Sigmoid colon (tissue), 7 donors: Measurements from ENCODE around the gene PLCE1. TPM values are rescaled to one million over a fixed set of nuclear protein-coding genes. Genes with fewer than 3 reads are reported as not detected.
"Not testable (repeated sequence)": the region's sequence is repeated elsewhere in the genome, so short reads cannot be mapped to it uniquely, and the experiment has no call there.

ENCODE experiments used
- DNase-seq: peaks from one replicate; pipeline ENCODE4 v3.0.0-alpha.2; 2019
- H3K27ac ChIP-seq, 4 donors: fragments of 200-600 bp; sonication (generic); one replicate each; pipeline ENCODE4 v1.5.1; 2016 to 2019; ENCODE audit warnings: mild to moderate bottlenecking in 1 of 4
- H3K27me3 ChIP-seq, 3 donors: fragments of 200-600 bp; sonication (generic); one replicate each; pipeline ENCODE4 v1.5.1; 2019; ENCODE audit warnings: mild to moderate bottlenecking in 1 of 3
- H3K36me3 ChIP-seq, 4 donors: fragments of 200-600 bp; sonication (generic); one replicate each; pipeline ENCODE4 v1.5.1; 2016 to 2019
- H3K4me1 ChIP-seq, 4 donors: fragments of 200-600 bp; sonication (generic); one replicate each; pipeline ENCODE4 v1.5.1; 2017 to 2019
- H3K4me3 ChIP-seq, 4 donors: fragments of 200-600 bp; sonication (generic); one replicate each; pipeline ENCODE4 v1.5.1; 2017 to 2019; ENCODE audit warnings: mild to moderate bottlenecking in 2 of 4, moderate library complexity in 1 of 4
- H3K9me3 ChIP-seq, 4 donors: fragments of 200-600 bp in 3 of 4; sonication (generic) in 3 of 4; one replicate each; pipeline versions ENCODE4 v1.5.1 to v1.6.1; 2013 to 2019
- EP300 ChIP-seq, 4 donors: sonication (generic); formaldehyde crosslinking; IDR thresholded peaks; one replicate each; pipeline ENCODE4 v1.6.1; 2017; ENCODE audit warnings: antibody characterized with exemption in 4 of 4
- POLR2A ChIP-seq, 2 donors: fragments of 450-650 bp; IDR thresholded peaks; one replicate each; pipeline ENCODE4 v1.6.1; 2016; ENCODE audit warnings: antibody characterized with exemption in 2 of 2, mild to moderate bottlenecking in 2 of 2, moderate library complexity in 2 of 2
- POLR2AphosphoS5 ChIP-seq, 4 donors: sonication (generic); formaldehyde crosslinking; IDR thresholded peaks; one replicate each; pipeline ENCODE4 v1.6.1; 2017; ENCODE audit warnings: antibody characterized with exemption in 4 of 4
- WGBS, 2 donors: extraction: QIAGEN DNeasy Blood & Tissue Kit; methylation state at CpG; one replicate each; pipeline ENCODE4 v1.1.7; 2013; 5-methylcytosine and 5-hydroxymethylcytosine counted together
- intact Hi-C: fragments of 100-400 bp; cut with DNase I; formaldehyde crosslinking; loops from one replicate; pipeline ENCODE4 v1.15.1; 2023
- polyA plus RNA-seq, 3 donors: library from polyadenylated mRNA; stranded (reverse); fragments of 200-250 nt; gene quantifications; one replicate each; pipeline ENCODE4 v1.2.3, GENCODE V29; 2013
- total RNA-seq, 4 donors: library from RNA; depleted of rRNA; stranded (reverse); fragments of >200 nt; gene quantifications; one replicate each; pipeline ENCODE4 v1.1.0, GENCODE V29; 2016
- TF ChIP-seq, protein P1 (sequence below), 4 experiments: fragments of 450-650 bp in 3 of 4; fragments of 200-600 bp in 1 of 4; IDR thresholded peaks; one replicate each; pipeline ENCODE4 v1.5.1; 2016 to 2019; ENCODE audit warnings: antibody characterized with exemption in 4 of 4, mild to moderate bottlenecking in 3 of 4, moderate library complexity in 2 of 4
- donor health status: healthy with polysubstance abuse.
- donor health status: Bipolar disorder and iron deficiency.
- donor health status: healthy.

The PLCE1 gene
- total and polyA plus RNA-seq, 7 donors, result 6.0 to 12.4 (median 8.1) TPM

DNA sequence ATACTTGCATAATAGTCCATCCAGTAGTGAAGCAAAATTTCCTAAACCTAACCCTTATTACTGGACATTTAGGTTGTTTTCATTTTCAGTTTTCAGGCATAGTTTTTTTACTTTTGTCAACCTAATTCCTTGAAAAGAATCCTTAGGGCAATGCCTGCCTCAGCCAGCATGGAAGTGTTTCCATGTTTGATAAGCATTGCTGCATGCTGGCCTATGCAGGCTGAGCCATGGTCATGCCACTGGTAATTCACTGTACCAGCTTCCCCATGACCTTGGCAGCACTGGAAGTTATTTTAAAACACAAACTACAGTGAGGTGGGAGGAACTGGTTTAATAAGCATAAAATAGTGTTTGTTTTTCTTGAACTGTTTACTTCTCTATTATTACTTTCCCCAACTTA is 27.8 kb upstream of the PLCE1 start:
- no peak overlapping the region for H3K27ac ChIP-seq
- TF ChIP-seq POLR2AphosphoS5 (IDR thresholded peaks at IDR 0.05) (no peak), POLR2A (IDR thresholded peaks at IDR 0.05) (no peak), EP300 (IDR thresholded peaks at IDR 0.05) (no peak)
- TF ChIP-seq, protein P1, sequence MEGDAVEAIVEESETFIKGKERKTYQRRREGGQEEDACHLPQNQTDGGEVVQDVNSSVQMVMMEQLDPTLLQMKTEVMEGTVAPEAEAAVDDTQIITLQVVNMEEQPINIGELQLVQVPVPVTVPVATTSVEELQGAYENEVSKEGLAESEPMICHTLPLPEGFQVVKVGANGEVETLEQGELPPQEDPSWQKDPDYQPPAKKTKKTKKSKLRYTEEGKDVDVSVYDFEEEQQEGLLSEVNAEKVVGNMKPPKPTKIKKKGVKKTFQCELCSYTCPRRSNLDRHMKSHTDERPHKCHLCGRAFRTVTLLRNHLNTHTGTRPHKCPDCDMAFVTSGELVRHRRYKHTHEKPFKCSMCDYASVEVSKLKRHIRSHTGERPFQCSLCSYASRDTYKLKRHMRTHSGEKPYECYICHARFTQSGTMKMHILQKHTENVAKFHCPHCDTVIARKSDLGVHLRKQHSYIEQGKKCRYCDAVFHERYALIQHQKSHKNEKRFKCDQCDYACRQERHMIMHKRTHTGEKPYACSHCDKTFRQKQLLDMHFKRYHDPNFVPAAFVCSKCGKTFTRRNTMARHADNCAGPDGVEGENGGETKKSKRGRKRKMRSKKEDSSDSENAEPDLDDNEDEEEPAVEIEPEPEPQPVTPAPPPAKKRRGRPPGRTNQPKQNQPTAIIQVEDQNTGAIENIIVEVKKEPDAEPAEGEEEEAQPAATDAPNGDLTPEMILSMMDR (IDR thresholded peaks at IDR 0.05), result no peak
- intact Hi-C loops, result no loop called here

GRCh38 chr10:93967756-93968155 is 26.0 kb upstream of the PLCE1 start:
- no peak for DNase-seq
- Histone ChIP-seq H3K27me3 (no peaks in the 10 kb centered on the region), H3K9me3 (no peaks in the 10 kb centered on the region), H3K36me3 (no peaks in the 10 kb centered on the region), H3K4me1 (no peaks in the 10 kb centered on the region), H3K27ac (no peak overlapping the region), H3K4me3 (no peak overlapping the region)
- TF ChIP-seq POLR2AphosphoS5 (IDR thresholded peaks at IDR 0.05), result no peak
- TF ChIP-seq EP300 (IDR thresholded peaks at IDR 0.05), result no peak
- TF ChIP-seq POLR2A (IDR thresholded peaks at IDR 0.05), result no peak
- TF ChIP-seq, protein P1 (IDR thresholded peaks at IDR 0.05), result no peak
- intact Hi-C loops, result no loop called here
- WGBS, 2 donors, result 96 to 97% methylated on average over 2 of the region's 2 CpGs

More for the DNA sequence above, 27.8 kb upstream of the PLCE1 start:
- H3K4me3 ChIP-seq, result no peak overlapping the region
- no peaks in the 10 kb centered on the region for H3K36me3 ChIP-seq
- no peak for DNase-seq
- no peaks in the 10 kb centered on the region for H3K27me3 ChIP-seq
- H3K4me1 ChIP-seq, result no peaks in the 10 kb centered on the region
- no peaks in the 10 kb centered on the region for H3K9me3 ChIP-seq

GRCh38 chr10:93968540-93968945 is 25.2 kb upstream of the PLCE1 start:
- Histone ChIP-seq H3K9me3 (no peaks in the 10 kb centered on the region), H3K4me3 (no peak overlapping the region), H3K4me1 (no peaks in the 10 kb centered on the region), H3K36me3 (no peaks in the 10 kb centered on the region), H3K27ac (no peak overlapping the region), H3K27me3 (no peaks in the 10 kb centered on the region)
- intact Hi-C loops, result no loop called here
- no peak for TF ChIP-seq POLR2AphosphoS5 (IDR thresholded peaks at IDR 0.05)
- TF ChIP-seq, protein P1 (IDR thresholded peaks at IDR 0.05), result no peak
- no peak for TF ChIP-seq EP300 (IDR thresholded peaks at IDR 0.05)
- TF ChIP-seq POLR2A (IDR thresholded peaks at IDR 0.05), result no peak
- 80 to 83% methylated on average over 4 of the region's 4 CpGs for WGBS, 2 donors
- no peak for DNase-seq

- H3K27me3 ChIP-seq, H3K4me1 ChIP-seq, H3K27ac ChIP-seq, H3K9me3 ChIP-seq, H3K4me3 ChIP-seq, DNase-seq, intact Hi-C loops, H3K36me3 ChIP-seq: not testable (repeated sequence)
- WGBS, 2 donors, result 96% methylated on average over 44 of the region's 44 CpGs
Measured at GRCh38 chr10:93970433-93971010, 23.2 kb upstream of the PLCE1 start.

- H3K4me3 ChIP-seq, result no peak overlapping the region
- TF ChIP-seq EP300 (IDR thresholded peaks at IDR 0.05), result no peak
- TF ChIP-seq, protein P1 (IDR thresholded peaks at IDR 0.05), result no peak
- H3K9me3 ChIP-seq, result no peaks in the 10 kb centered on the region
- WGBS, 2 donors, result 82 to 95% methylated on average over 2 of the region's 2 CpGs
- H3K27ac ChIP-seq, result no peak overlapping the region
- no peak for DNase-seq
- intact Hi-C loops, result loop anchor here (2.0 kb wide), 1 partner anchor 19 kb away; no protein-coding TSS in a partner anchor
- no peaks in the 10 kb centered on the region for H3K4me1 ChIP-seq
- no peaks in the 10 kb centered on the region for H3K36me3 ChIP-seq
- no peaks in the 10 kb centered on the region for H3K27me3 ChIP-seq
Measured at GRCh38 chr10:93973748-93974445, 19.8 kb upstream of the PLCE1 start.
